Thoracic aorta (tissue), 2 donors: Measurements from ENCODE around the gene SUSD4. TPM values are rescaled to one million over a fixed set of nuclear protein-coding genes. Genes with fewer than 3 reads are reported as not detected.

Experiments
- ATAC-seq: fragments of 150-250 bp; one replicate; pipeline ENCODE4 v1.8.0; 2017; ENCODE audit warnings: low read depth; ENCODE audit not compliant: insufficient number of reproducible peaks, low FRiP score
- DNase-seq: peaks from one replicate; pipeline ENCODE4 v3.0.0-alpha.2; 2020; ENCODE audit warnings: low spot score
- H3K27ac ChIP-seq, 2 donors: fragments of 200-600 bp; sonication (generic); 1 replicate in 1 of 2; 2 replicates in 1 of 2; pipeline ENCODE4 v1.5.1; 2016; ENCODE audit warnings: mild to moderate bottlenecking in 2 of 2, moderate library complexity in 2 of 2
- H3K27me3 ChIP-seq: fragments of 200-600 bp; sonication (generic); replicated peaks from 2 replicates; pipeline ENCODE4 v1.6.0; 2016; ENCODE audit warnings: mild to moderate bottlenecking; ENCODE audit not compliant: insufficient read depth
- H3K36me3 ChIP-seq: fragments of 200-600 bp; sonication (generic); one replicate; pipeline ENCODE4 v1.5.1; 2016
- H3K4me1 ChIP-seq, 2 donors: fragments of 200-600 bp; sonication (generic); 1 replicate in 1 of 2; 2 replicates in 1 of 2; pipeline versions ENCODE4 v1.5.1 to v1.6.0; 2016; ENCODE audit warnings: low read depth in 2 of 2, mild to moderate bottlenecking in 1 of 2; ENCODE audit not compliant: control insufficient read depth in 1 of 2
- H3K4me3 ChIP-seq: fragments of 200-600 bp; sonication (generic); 2 replicates; pipeline ENCODE4 v1.5.1; 2016; ENCODE audit warnings: mild to moderate bottlenecking
- H3K9me3 ChIP-seq: fragments of 200-600 bp; sonication (generic); 2 replicates; pipeline ENCODE4 v1.5.1; 2016
- total RNA-seq, 2 donors: library from RNA; depleted of rRNA; stranded (reverse); fragments of >200 nt; gene quantifications; one replicate each; pipeline versions ENCODE4 v1.1.0 to v1.2.3, GENCODE V29; 2016
- TF ChIP-seq, protein P1 (sequence below): fragments of 200-600 bp; sonication (generic); IDR thresholded peaks from one replicate; pipeline ENCODE4 v1.5.1; 2019; ENCODE audit warnings: antibody characterized with exemption

The SUSD4 gene
- total RNA-seq, 2 donors from 2014 or later: 1.6 TPM; not detected in 1

- no peak for DNase-seq
- no peak overlapping the region for H3K4me3 ChIP-seq
- no peak overlapping the region for H3K27ac ChIP-seq
- ATAC-seq: no peak
- no peaks in the 10 kb centered on the region for H3K36me3 ChIP-seq
- no peaks in the 10 kb centered on the region for H3K4me1 ChIP-seq
- H3K9me3 ChIP-seq: no peaks in the 10 kb centered on the region
- TF ChIP-seq, protein P1, sequence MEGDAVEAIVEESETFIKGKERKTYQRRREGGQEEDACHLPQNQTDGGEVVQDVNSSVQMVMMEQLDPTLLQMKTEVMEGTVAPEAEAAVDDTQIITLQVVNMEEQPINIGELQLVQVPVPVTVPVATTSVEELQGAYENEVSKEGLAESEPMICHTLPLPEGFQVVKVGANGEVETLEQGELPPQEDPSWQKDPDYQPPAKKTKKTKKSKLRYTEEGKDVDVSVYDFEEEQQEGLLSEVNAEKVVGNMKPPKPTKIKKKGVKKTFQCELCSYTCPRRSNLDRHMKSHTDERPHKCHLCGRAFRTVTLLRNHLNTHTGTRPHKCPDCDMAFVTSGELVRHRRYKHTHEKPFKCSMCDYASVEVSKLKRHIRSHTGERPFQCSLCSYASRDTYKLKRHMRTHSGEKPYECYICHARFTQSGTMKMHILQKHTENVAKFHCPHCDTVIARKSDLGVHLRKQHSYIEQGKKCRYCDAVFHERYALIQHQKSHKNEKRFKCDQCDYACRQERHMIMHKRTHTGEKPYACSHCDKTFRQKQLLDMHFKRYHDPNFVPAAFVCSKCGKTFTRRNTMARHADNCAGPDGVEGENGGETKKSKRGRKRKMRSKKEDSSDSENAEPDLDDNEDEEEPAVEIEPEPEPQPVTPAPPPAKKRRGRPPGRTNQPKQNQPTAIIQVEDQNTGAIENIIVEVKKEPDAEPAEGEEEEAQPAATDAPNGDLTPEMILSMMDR: no peak
- no peaks in the 10 kb centered on the region for H3K27me3 ChIP-seq
Observed at GRCh38 chr1:223210788-223211120, 153.2 kb downstream of the SUSD4 start.

- no peaks in the 10 kb centered on the region for H3K27me3 ChIP-seq
- DNase-seq: no peak
- no peak overlapping the region for H3K27ac ChIP-seq
- no peaks in the 10 kb centered on the region for H3K4me1 ChIP-seq
- TF ChIP-seq, protein P1: no peak
- H3K36me3 ChIP-seq: no peaks in the 10 kb centered on the region
- no peaks in the 10 kb centered on the region for H3K9me3 ChIP-seq
- ATAC-seq: no peak
- no peak overlapping the region for H3K4me3 ChIP-seq
Observed at GRCh38 chr1:223209992-223210787, 153.8 kb downstream of the SUSD4 start.

GRCh38 chr1:223209293-223209898 is 154.6 kb downstream of the SUSD4 start:
- ATAC-seq: no peak
- no peak for DNase-seq
- H3K4me3 ChIP-seq: no peak overlapping the region
- H3K9me3 ChIP-seq: no peaks in the 10 kb centered on the region
- H3K36me3 ChIP-seq: no peaks in the 10 kb centered on the region
- H3K4me1 ChIP-seq: no peaks in the 10 kb centered on the region
- no peaks in the 10 kb centered on the region for H3K27me3 ChIP-seq
- TF ChIP-seq, protein P1: no peak
- no peak overlapping the region for H3K27ac ChIP-seq

GRCh38 chr1:223208164-223209076 is 155.6 kb downstream of the SUSD4 start:
- H3K27me3 ChIP-seq: no peaks in the 10 kb centered on the region
- H3K36me3 ChIP-seq: no peaks in the 10 kb centered on the region
- TF ChIP-seq, protein P1: no peak
- ATAC-seq (no peak), DNase-seq (no peak)
- H3K9me3 ChIP-seq: no peaks in the 10 kb centered on the region
- no peak overlapping the region for H3K27ac ChIP-seq
- no peaks in the 10 kb centered on the region for H3K4me1 ChIP-seq
- H3K4me3 ChIP-seq: no peak overlapping the region
